IMR-90 (cell line): Measurements from ENCODE around the gene PAMR1. TPM values are rescaled to one million over a fixed set of nuclear protein-coding genes. Genes with fewer than 3 reads are reported as not detected.

Experiments
- ATAC-seq: fragments of 200-7000 bp; cut with Tn5 transposase; 2 replicates; pipeline ENCODE4 v1.9.1; 2020; ENCODE audit warnings: low read depth, mild to moderate bottlenecking, moderate library complexity
- BruUV-seq: library from RNA; stranded (reverse); fragments of 400-500 nt; replicated peaks from 2 replicates; lab custom pipeline; 2021; lab: Mats Ljungman, UMichigan
- CTCF ChIA-PET: fragments of 300-600 bp; formaldehyde crosslinking; extraction: SDS; loops from one replicate; lab custom pipeline; 2021; ENCODE audit warnings: antibody characterized with exemption; lab: Yijun Ruan, JAX
- POLR2A ChIA-PET: fragments of 300-600 bp; sonication (Branson Sonifier 250); formaldehyde crosslinking; loops from one replicate; lab custom pipeline; 2022; ENCODE audit warnings: antibody characterized with exemption; ENCODE audit not compliant: unreplicated experiment; lab: Charles Lee
- DNase-seq: peaks from one replicate; pipeline ENCODE4 v3.0.0; 2013
- H2AFZ ChIP-seq: replicated peaks from 2 replicates; pipeline ENCODE3; 2013; ENCODE audit warnings: low read length, mild to moderate bottlenecking; ENCODE audit not compliant: poor library complexity
- H2AK5ac ChIP-seq: 2 replicates; pipeline ENCODE4 v1.6.1; 2013; ENCODE audit warnings: low read depth, low read length, inconsistent platforms
- H2AK9ac ChIP-seq: replicated peaks from 2 replicates; pipeline ENCODE3; 2013; ENCODE audit warnings: mild to moderate bottlenecking, low read depth, low read length, moderate library complexity; ENCODE audit not compliant: poor library complexity
- H2BK120ac ChIP-seq: 2 replicates; pipeline ENCODE4 v1.6.1; 2013; ENCODE audit warnings: low read depth, low read length, inconsistent platforms
- H2BK15ac ChIP-seq: 3 replicates; pipeline ENCODE4 v1.6.1; 2013; ENCODE audit warnings: low read depth, low read length, inconsistent platforms
- H2BK20ac ChIP-seq: 2 replicates; pipeline ENCODE4 v1.6.1; 2013; ENCODE audit warnings: low read depth, mild to moderate bottlenecking, inconsistent platforms, low read length, moderate library complexity
- H2BK5ac ChIP-seq: 2 replicates; pipeline ENCODE4 v1.6.1; 2013; ENCODE audit warnings: mild to moderate bottlenecking, low read depth, low read length, inconsistent platforms; ENCODE audit not compliant: poor library complexity, severe bottlenecking
- H3K14ac ChIP-seq: replicated peaks from 2 replicates; pipeline ENCODE4 v1.6.1; 2013; ENCODE audit warnings: low read depth, low read length, inconsistent platforms
- H3K18ac ChIP-seq: 2 replicates; pipeline ENCODE4 v1.6.1; 2013; ENCODE audit warnings: low read depth, low read length, control low read depth
- H3K23ac ChIP-seq: 2 replicates; pipeline ENCODE4 v1.6.1; 2013; ENCODE audit warnings: low read depth, low read length, inconsistent platforms
- H3K27ac ChIP-seq: 2 replicates; pipeline ENCODE4 v1.5.1; 2013; ENCODE audit warnings: mild to moderate bottlenecking, control low read depth, low read length; ENCODE audit not compliant: insufficient read depth
- H3K27me3 ChIP-seq: 2 replicates; pipeline ENCODE4 v1.6.1; 2013; ENCODE audit warnings: low read length; ENCODE audit not compliant: control insufficient read depth, insufficient read depth
- H3K36me3 ChIP-seq: 2 replicates; pipeline ENCODE4 v1.6.1; 2013; ENCODE audit warnings: low read length, mixed read lengths; ENCODE audit not compliant: control insufficient read depth, insufficient read depth
- H3K4ac ChIP-seq: 2 replicates; pipeline ENCODE4 v1.6.1; 2013; ENCODE audit warnings: low read depth, low read length, inconsistent platforms
- H3K4me1 ChIP-seq: 2 replicates; pipeline ENCODE4 v1.6.1; 2013; ENCODE audit warnings: low read length, mixed read lengths; ENCODE audit not compliant: control insufficient read depth, insufficient read depth
- H3K4me2 ChIP-seq: 2 replicates; pipeline ENCODE4 v1.6.1; 2013; ENCODE audit warnings: low read depth, mild to moderate bottlenecking, control low read depth, low read length, moderate library complexity
- H3K4me3 ChIP-seq: 2 replicates; pipeline ENCODE4 v1.5.1; 2013; ENCODE audit warnings: low read depth, mild to moderate bottlenecking, control low read depth, low read length, moderate library complexity; ENCODE audit not compliant: insufficient read depth
- H3K56ac ChIP-seq: 2 replicates; pipeline ENCODE4 v1.6.1; 2013; ENCODE audit warnings: low read length, inconsistent platforms; ENCODE audit not compliant: insufficient read depth; ENCODE audit errors: extremely low read depth
- H3K79me1 ChIP-seq, 2 experiments: 2 replicates each; pipeline ENCODE4 v1.6.1; 2013; ENCODE audit warnings: low read length in 2 of 2, inconsistent platforms in 1 of 2, low read depth in 1 of 2
- H3K9ac ChIP-seq: 2 replicates; pipeline ENCODE4 v1.6.1; 2013; ENCODE audit warnings: low read depth, low read length, control low read depth
- H3K9me1 ChIP-seq: 2 replicates; pipeline ENCODE4 v1.6.1; 2013; ENCODE audit warnings: low read length, inconsistent platforms; ENCODE audit not compliant: insufficient read depth
- H3K9me3 ChIP-seq: 2 replicates; pipeline ENCODE4 v1.6.1; 2013; ENCODE audit warnings: low read length; ENCODE audit not compliant: control insufficient read depth, insufficient read depth
- H4K20me1 ChIP-seq: 2 replicates; pipeline ENCODE4 v1.6.1; 2013; ENCODE audit warnings: low read length, inconsistent platforms; ENCODE audit not compliant: insufficient read depth
- H4K5ac ChIP-seq: 2 replicates; pipeline ENCODE4 v1.6.1; 2013; ENCODE audit warnings: mild to moderate bottlenecking, low read depth, low read length, control low read depth
- H4K8ac ChIP-seq, 2 experiments: 2 replicates each; pipeline ENCODE4 v1.6.1; 2013; ENCODE audit warnings: low read depth in 2 of 2, low read length in 2 of 2, control low read depth in 1 of 2, inconsistent platforms in 1 of 2
- H4K91ac ChIP-seq: 2 replicates; pipeline ENCODE4 v1.6.1; 2013; ENCODE audit warnings: low read depth, low read length, inconsistent platforms; ENCODE audit not compliant: insufficient read depth
- BHLHE40 ChIP-seq: fragments of 150-350 bp; IDR thresholded peaks from 2 replicates; pipeline ENCODE4 v1.6.1; 2016; ENCODE audit warnings: mild to moderate bottlenecking, low read depth, low read length
- CEBPB ChIP-seq: IDR thresholded peaks from 2 replicates; pipeline ENCODE4 v1.6.1; 2012; ENCODE audit warnings: low read depth, low read length, improper control_type of control experiment
- CHD1 ChIP-seq: IDR thresholded peaks from 2 replicates; pipeline ENCODE4 v1.6.1; 2012; ENCODE audit warnings: low read depth, low read length, improper control_type of control experiment
- FOS ChIP-seq: fragments of 150-350 bp; IDR thresholded peaks from 2 replicates; pipeline ENCODE4 v1.6.1; 2016; ENCODE audit warnings: low read depth, low read length
- MAFK ChIP-seq: IDR thresholded peaks from 2 replicates; pipeline ENCODE4 v1.6.1; 2012; ENCODE audit warnings: low read depth, low read length, improper control_type of control experiment
- MAZ ChIP-seq: IDR thresholded peaks from 2 replicates; pipeline ENCODE4 v1.6.1; 2012; ENCODE audit warnings: low read depth, mild to moderate bottlenecking, low read length, improper control_type of control experiment, moderate library complexity, borderline replicate concordance
- MXI1 ChIP-seq: IDR thresholded peaks from 2 replicates; pipeline ENCODE4 v1.6.1; 2012; ENCODE audit warnings: low read depth, mild to moderate bottlenecking, low read length, moderate library complexity, borderline replicate concordance
- POLR2A ChIP-seq: IDR thresholded peaks from 2 replicates; pipeline ENCODE4 v1.6.1; 2012; ENCODE audit warnings: mild to moderate bottlenecking, low read depth, low read length
- RAD21 ChIP-seq: IDR thresholded peaks from 2 replicates; pipeline ENCODE4 v1.6.1; 2012; ENCODE audit warnings: low read length, improper control_type of control experiment
- RCOR1 ChIP-seq: IDR thresholded peaks from 2 replicates; pipeline ENCODE4 v1.6.1; 2012; ENCODE audit warnings: mild to moderate bottlenecking, low read length, improper control_type of control experiment; ENCODE audit not compliant: insufficient replicate concordance
- RFX5 ChIP-seq: IDR thresholded peaks from 2 replicates; pipeline ENCODE4 v1.8.0; 2012; ENCODE audit warnings: low read depth, mild to moderate bottlenecking, low read length, moderate library complexity
- SMC3 ChIP-seq: fragments of 150-350 bp; IDR thresholded peaks from 2 replicates; pipeline ENCODE4 v1.6.1; 2016; ENCODE audit warnings: low read depth, mild to moderate bottlenecking, antibody characterized with exemption, low read length, moderate library complexity
- WGBS, 2 experiments: methylation state at CpG; one replicate each; pipeline versions ENCODE4 v1.1.5 to v1.1.7; 2013; ENCODE audit warnings: missing lambda C conversion rate in 2 of 2; ENCODE audit not compliant: insufficient read length in 1 of 2; ENCODE audit errors: extremely low coverage in 2 of 2; 5-methylcytosine and 5-hydroxymethylcytosine counted together
- dilution Hi-C: fragments of 300-500 bp; cut with HindIII; formaldehyde crosslinking; loops from one replicate; pipeline ENCODE4 v1.14.3; 2018; ENCODE audit warnings: low sequenced_read_pairs; ENCODE audit not compliant: unreplicated experiment
- in situ Hi-C: fragments of 300-500 bp; cut with MboI; formaldehyde crosslinking; loops from 3 replicates; pipeline ENCODE4 v1.14.3; 2019; ENCODE audit warnings: low sequenced_read_pairs, inconsistent platforms, mixed read lengths
- intact Hi-C: fragments of 100-400 bp; cut with micrococcal nuclease; formaldehyde crosslinking; loops from 2 replicates; pipeline ENCODE4 v1.10.0; 2022
- polyA plus RNA-seq, 3 experiments: library from polyadenylated mRNA; depleted of rRNA; stranded (reverse); fragments of >200 nt; gene quantifications; 2 replicates each; pipeline ENCODE4 v1.2.3, GENCODE V29; 2012; ENCODE audit warnings: low replicate concordance in 1 of 3
- total RNA-seq: library from RNA; depleted of rRNA; stranded (reverse); fragments of >200 nt; gene quantifications from 2 replicates; pipeline ENCODE4 v1.2.3, GENCODE V29; 2012
- TF ChIP-seq, protein P1 (sequence below): conservative IDR thresholded peaks from 2 replicates; pipeline ENCODE4 v1.5.1; 2012; ENCODE audit warnings: mild to moderate bottlenecking, low read depth, low read length, improper control_type of control experiment
- TF ChIP-seq, protein P2 (sequence below): fragments of 150-350 bp; IDR thresholded peaks from 2 replicates; pipeline ENCODE4 v1.6.1; 2016; ENCODE audit warnings: low read depth, mild to moderate bottlenecking, low read length, moderate library complexity, borderline replicate concordance

PAMR1 gene
- total and polyA plus RNA-seq, 2 of the 4 experiments (the other 2 are of a cell fraction): 70.7 to 80.7 TPM

DNA sequence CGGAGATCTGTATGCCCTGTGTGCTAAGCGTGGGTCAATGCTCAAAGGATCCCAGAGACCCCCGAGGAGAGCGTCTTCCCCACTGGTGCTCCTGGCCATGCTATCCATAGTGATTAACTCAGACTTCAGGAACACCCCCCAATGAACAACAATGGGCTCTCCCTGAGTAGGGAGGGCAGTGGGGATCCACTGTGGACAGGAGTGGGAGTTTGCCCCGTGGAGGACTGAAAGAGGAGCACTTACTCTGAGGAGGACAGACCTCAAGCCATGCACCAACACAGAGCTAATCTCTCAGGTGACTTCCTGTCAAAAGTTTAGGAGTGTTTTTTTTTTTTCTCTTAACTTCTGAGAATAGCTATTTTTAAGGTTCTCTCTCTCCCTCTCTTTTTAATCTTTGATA, 130.5 kb downstream of the PAMR1 start:
- no peak overlapping the region for H2AFZ ChIP-seq
- H2AK9ac ChIP-seq: no peak overlapping the region
- no peaks in the 10 kb centered on the region for H3K27me3 ChIP-seq
- no peaks in the 10 kb centered on the region for H4K20me1 ChIP-seq
- H3K27ac ChIP-seq: no peak overlapping the region
- H2BK5ac ChIP-seq: no peak overlapping the region
- no peak overlapping the region for H3K14ac ChIP-seq
- H3K9me3 ChIP-seq: no peaks in the 10 kb centered on the region
- H2BK15ac ChIP-seq: 0 out of 3 replicates have a peak overlapping the region, but pooled peaks have one; percentile 32
- H3K23ac ChIP-seq: no peak overlapping the region
- no peak overlapping the region for H4K8ac ChIP-seq
- in situ Hi-C loops: loop anchor here (5.0 kb wide), 1 partner anchor 473 kb away; no protein-coding TSS in a partner anchor
- no peak for DNase-seq
- TF ChIP-seq, protein P1, sequence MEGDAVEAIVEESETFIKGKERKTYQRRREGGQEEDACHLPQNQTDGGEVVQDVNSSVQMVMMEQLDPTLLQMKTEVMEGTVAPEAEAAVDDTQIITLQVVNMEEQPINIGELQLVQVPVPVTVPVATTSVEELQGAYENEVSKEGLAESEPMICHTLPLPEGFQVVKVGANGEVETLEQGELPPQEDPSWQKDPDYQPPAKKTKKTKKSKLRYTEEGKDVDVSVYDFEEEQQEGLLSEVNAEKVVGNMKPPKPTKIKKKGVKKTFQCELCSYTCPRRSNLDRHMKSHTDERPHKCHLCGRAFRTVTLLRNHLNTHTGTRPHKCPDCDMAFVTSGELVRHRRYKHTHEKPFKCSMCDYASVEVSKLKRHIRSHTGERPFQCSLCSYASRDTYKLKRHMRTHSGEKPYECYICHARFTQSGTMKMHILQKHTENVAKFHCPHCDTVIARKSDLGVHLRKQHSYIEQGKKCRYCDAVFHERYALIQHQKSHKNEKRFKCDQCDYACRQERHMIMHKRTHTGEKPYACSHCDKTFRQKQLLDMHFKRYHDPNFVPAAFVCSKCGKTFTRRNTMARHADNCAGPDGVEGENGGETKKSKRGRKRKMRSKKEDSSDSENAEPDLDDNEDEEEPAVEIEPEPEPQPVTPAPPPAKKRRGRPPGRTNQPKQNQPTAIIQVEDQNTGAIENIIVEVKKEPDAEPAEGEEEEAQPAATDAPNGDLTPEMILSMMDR: no peak
- no peak for TF ChIP-seq BHLHE40
- TF ChIP-seq MXI1: no peak
- TF ChIP-seq RCOR1: no peak
- no peak for TF ChIP-seq RFX5
- no peak for TF ChIP-seq RAD21
- TF ChIP-seq MAFK: no peak
- no peak for TF ChIP-seq CEBPB
- TF ChIP-seq CHD1: no peak
- TF ChIP-seq POLR2A: no peak
- no peak for TF ChIP-seq SMC3
- TF ChIP-seq FOS: no peak
- TF ChIP-seq, protein P2, sequence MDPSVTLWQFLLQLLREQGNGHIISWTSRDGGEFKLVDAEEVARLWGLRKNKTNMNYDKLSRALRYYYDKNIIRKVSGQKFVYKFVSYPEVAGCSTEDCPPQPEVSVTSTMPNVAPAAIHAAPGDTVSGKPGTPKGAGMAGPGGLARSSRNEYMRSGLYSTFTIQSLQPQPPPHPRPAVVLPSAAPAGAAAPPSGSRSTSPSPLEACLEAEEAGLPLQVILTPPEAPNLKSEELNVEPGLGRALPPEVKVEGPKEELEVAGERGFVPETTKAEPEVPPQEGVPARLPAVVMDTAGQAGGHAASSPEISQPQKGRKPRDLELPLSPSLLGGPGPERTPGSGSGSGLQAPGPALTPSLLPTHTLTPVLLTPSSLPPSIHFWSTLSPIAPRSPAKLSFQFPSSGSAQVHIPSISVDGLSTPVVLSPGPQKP: no peak
- TF ChIP-seq MAZ: no peak
- H3K36me3 ChIP-seq: no peaks in the 10 kb centered on the region
- H4K91ac ChIP-seq: peak overlapping the region; percentile 54; the same call in 1 of the 2 replicates
- peaks cover 0 to 10% of the 10 kb centered on the region in 2 experiments; a peak in 3 of 4 replicates for H3K79me1 ChIP-seq
- H2AK5ac ChIP-seq: peak overlapping the region; percentile 53
- ChIA-PET CTCF (no interaction called here), POLR2A (no interaction called here)
- H3K4me2 ChIP-seq: no peak overlapping the region
- peaks cover 8% of the 10 kb centered on the region for H3K9me1 ChIP-seq
- H4K5ac ChIP-seq: no peak overlapping the region
- no peak overlapping the region for H3K4me3 ChIP-seq
- H3K4me1 ChIP-seq: peaks cover 15% of the 10 kb centered on the region
- peak overlapping the region; percentile 38; the same call in 1 of the 2 replicates for H3K4ac ChIP-seq
- no peak for ATAC-seq
- H3K56ac ChIP-seq: no peak overlapping the region
- H3K9ac ChIP-seq: no peak overlapping the region
- BruUV-seq: no TSS peak
- intact Hi-C loops: loop anchor here (5.0 to 10.0 kb wide), 2 partner anchors 878 to 1030 kb away; no protein-coding TSS in a partner anchor
- H2BK20ac ChIP-seq: no peak overlapping the region
- WGBS, 2 experiments: 100% methylated on average over 1 of the region's 5 CpGs; no CpG with 5 or more reads in 1 of the 2 experiments
- no peak overlapping the region for H3K18ac ChIP-seq
- dilution Hi-C loops: no loop called here
- H2BK120ac ChIP-seq: no peak overlapping the region; the same call in 1 of the 2 replicates
